ENCODE measurements around the gene EYS. TPM values are rescaled to one million over a fixed set of nuclear protein-coding genes. Genes with fewer than 3 reads are reported as not detected.

The EYS gene
- total RNA-seq, 1 experiment from 2014 or later: not detected

DNA sequence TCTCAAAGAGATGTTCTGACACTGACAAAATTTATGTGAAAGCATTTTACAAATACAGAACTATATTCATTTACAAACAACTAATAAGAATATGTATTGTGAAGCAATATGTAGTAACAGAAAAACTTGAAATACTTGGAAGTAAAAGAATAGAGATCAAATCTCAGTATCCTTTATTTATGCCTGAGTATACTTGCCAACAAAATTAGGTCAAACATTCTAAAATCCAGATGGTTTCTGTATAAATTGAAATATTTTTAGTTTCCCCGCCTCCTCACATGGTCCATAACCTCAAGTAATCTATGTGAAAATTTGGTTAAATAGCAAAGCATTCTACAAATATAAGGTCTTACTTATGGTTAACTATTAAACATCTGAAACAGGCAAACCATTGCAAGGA lies 545.4 kb downstream of the EYS start (continued):
- TF ChIP-seq CBX3 (IDR thresholded peaks at IDR 0.05; ENCODE audit: low read depth) (no peak), RAD21 (IDR thresholded peaks at IDR 0.05; ENCODE audit: low read depth) (no peak)

DNA sequence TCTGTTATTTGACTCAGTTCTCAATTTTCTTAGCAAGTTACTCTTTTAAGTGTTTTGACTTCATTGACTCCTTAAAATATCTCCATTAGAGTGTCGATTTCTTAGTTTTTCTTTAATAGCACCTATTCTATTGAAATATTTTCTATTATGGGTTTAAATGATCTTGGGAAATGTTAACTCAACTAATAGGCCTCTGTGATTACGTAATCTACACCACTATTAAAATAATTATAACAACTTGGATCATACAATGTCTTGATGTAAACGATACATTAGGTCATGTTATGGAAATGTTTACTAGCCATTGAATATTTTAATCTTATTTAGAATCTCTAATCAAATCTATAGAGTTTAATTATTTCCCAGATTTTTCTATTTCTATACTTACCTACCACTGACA lies 550.0 kb downstream of the EYS start:
- H3K9me3 ChIP-seq (ENCODE audit: control insufficient read depth in 1 of 2, insufficient read depth in 1 of 2, low read depth in 1 of 2, low read length in 2 of 2): peaks cover 3 to 27% of the 10 kb centered on the region in 2 experiments; a peak in 3 of 4 replicates
- RAD21 ChIA-PET (ENCODE audit: low non-redundant PET in 1 of 2, low total read pairs in 2 of 2, uncharacterized antibody in 2 of 2, unreplicated experiment in 2 of 2): no interaction called here
- POLR2A ChIA-PET: no interaction called here
- no peak for DNase-seq (ENCODE audit: low read depth, low spot score)
- H3K27me3 ChIP-seq (ENCODE audit: insufficient read depth, low read length): no peaks in the 10 kb centered on the region
- no peak overlapping the region for H3K9ac ChIP-seq (ENCODE audit: low read length)
- no peaks in the 10 kb centered on the region for H3K9me2 ChIP-seq (ENCODE audit: insufficient read depth)
- no peak for TF ChIP-seq EZH2 (IDR thresholded peaks at IDR 0.05)
- TF ChIP-seq FOSL1 (IDR thresholded peaks at IDR 0.05; ENCODE audit: low read depth): no peak
- TF ChIP-seq JUND (IDR thresholded peaks at IDR 0.05): no peak
- no peak for TF ChIP-seq ELF1 (IDR thresholded peaks at IDR 0.05; ENCODE audit: borderline replicate concordance, low read depth)
- H3K4me2 ChIP-seq (ENCODE audit: low read length): no peak overlapping the region
- BruUV-seq (replicated peaks): no TSS peak
- no peaks in the 10 kb centered on the region for H4K20me1 ChIP-seq (ENCODE audit: insufficient read depth)
- no peak overlapping the region for H2AFZ ChIP-seq (ENCODE audit: low read depth, low read length, poor library complexity, severe bottlenecking)
- H3K36me3 ChIP-seq (ENCODE audit: control insufficient read depth in 1 of 2, insufficient read depth in 2 of 2, low read length in 2 of 2): no peaks in the 10 kb centered on the region; a peak in 1 of 4 replicates
- H3K4me1 ChIP-seq (ENCODE audit: control insufficient read depth in 1 of 2, insufficient read depth in 2 of 2, low read length in 2 of 2): no peaks in the 10 kb centered on the region
- no peak for ATAC-seq
- no peak overlapping the region for H3K27ac ChIP-seq (ENCODE audit: low read depth, low read length)
- CTCF ChIA-PET: no interaction called here
- no peaks in the 10 kb centered on the region for H3K79me2 ChIP-seq (ENCODE audit: insufficient read depth, low read length)
- intact Hi-C loops (cut with micrococcal nuclease): no loop called here
- H3K4me3 ChIP-seq (replicated peaks in 1 of 2; ENCODE audit: low read depth in 1 of 2, low read length in 2 of 2): no peak overlapping the region

DNA sequence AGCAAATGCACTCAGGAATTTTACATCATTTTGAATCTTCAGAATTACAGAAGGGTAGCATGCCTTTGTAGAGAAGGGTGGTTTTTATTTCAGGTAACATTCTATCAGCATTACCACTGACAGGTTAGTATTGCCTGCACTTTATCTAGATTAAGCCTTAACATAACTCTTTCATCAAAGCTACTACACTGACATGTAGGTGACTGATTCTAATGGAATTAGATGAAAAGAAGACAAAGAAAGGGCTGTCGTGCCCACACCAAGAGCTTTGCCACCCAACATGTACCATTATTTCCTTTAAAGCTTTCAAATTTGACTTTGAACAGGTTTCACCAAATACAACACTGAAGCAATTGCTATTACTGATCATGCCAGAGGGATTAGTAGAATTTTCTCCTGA lies 551.9 kb downstream of the EYS start:
- DNase-seq (ENCODE audit: low read depth, low spot score) (no peak), ATAC-seq (no peak)
- no peaks in the 10 kb centered on the region for H3K27me3 ChIP-seq (ENCODE audit: insufficient read depth, low read length)
- no peaks in the 10 kb centered on the region for H3K9me2 ChIP-seq (ENCODE audit: insufficient read depth)
- H4K20me1 ChIP-seq (ENCODE audit: insufficient read depth): no peaks in the 10 kb centered on the region
- no peak overlapping the region for H3K9ac ChIP-seq (ENCODE audit: low read length)
- RAD21 ChIA-PET (ENCODE audit: low non-redundant PET in 1 of 2, low total read pairs in 2 of 2, uncharacterized antibody in 2 of 2, unreplicated experiment in 2 of 2): no interaction called here
- no peaks in the 10 kb centered on the region for H3K4me1 ChIP-seq (ENCODE audit: control insufficient read depth in 1 of 2, insufficient read depth in 2 of 2, low read length in 2 of 2)
- intact Hi-C loops (cut with micrococcal nuclease): no loop called here
- POLR2A ChIA-PET: no interaction called here
- BruUV-seq (replicated peaks): no TSS peak
- CTCF ChIA-PET: no interaction called here
- H3K79me2 ChIP-seq (ENCODE audit: insufficient read depth, low read length): no peaks in the 10 kb centered on the region
- H3K4me3 ChIP-seq (replicated peaks in 1 of 2; ENCODE audit: low read depth in 1 of 2, low read length in 2 of 2): no peak overlapping the region
- H3K27ac ChIP-seq (ENCODE audit: low read depth, low read length): no peak overlapping the region
- H2AFZ ChIP-seq (ENCODE audit: low read depth, low read length, poor library complexity, severe bottlenecking): no peak overlapping the region
- H3K36me3 ChIP-seq (ENCODE audit: control insufficient read depth in 1 of 2, insufficient read depth in 2 of 2, low read length in 2 of 2): no peaks in the 10 kb centered on the region
- H3K4me2 ChIP-seq (ENCODE audit: low read length): no peak overlapping the region
- H3K9me3 ChIP-seq (ENCODE audit: control insufficient read depth in 1 of 2, insufficient read depth in 1 of 2, low read depth in 1 of 2, low read length in 2 of 2): peaks cover 3 to 24% of the 10 kb centered on the region in 2 experiments; a peak in 3 of 4 replicates
- TF ChIP-seq ELF1 (IDR thresholded peaks at IDR 0.05; ENCODE audit: borderline replicate concordance, low read depth) (no peak), POLR2A (IDR thresholded peaks at IDR 0.05; ENCODE audit: borderline replicate concordance, extremely low read depth, insufficient read depth, insufficient read length) (no peak), SRF (IDR thresholded peaks at IDR 0.05; ENCODE audit: low read depth) (no peak), EZH2phosphoT487 (IDR thresholded peaks at IDR 0.05; ENCODE audit: borderline replicate concordance) (no peak), SP1 (IDR thresholded peaks at IDR 0.05; ENCODE audit: low read depth) (no peak), YY1 (IDR thresholded peaks at IDR 0.05; ENCODE audit: extremely low read depth, insufficient replicate concordance, low read depth, low read length) (no peak), ZFX (IDR thresholded peaks at IDR 0.05) (no peak)
- TF ChIP-seq, protein P1, sequence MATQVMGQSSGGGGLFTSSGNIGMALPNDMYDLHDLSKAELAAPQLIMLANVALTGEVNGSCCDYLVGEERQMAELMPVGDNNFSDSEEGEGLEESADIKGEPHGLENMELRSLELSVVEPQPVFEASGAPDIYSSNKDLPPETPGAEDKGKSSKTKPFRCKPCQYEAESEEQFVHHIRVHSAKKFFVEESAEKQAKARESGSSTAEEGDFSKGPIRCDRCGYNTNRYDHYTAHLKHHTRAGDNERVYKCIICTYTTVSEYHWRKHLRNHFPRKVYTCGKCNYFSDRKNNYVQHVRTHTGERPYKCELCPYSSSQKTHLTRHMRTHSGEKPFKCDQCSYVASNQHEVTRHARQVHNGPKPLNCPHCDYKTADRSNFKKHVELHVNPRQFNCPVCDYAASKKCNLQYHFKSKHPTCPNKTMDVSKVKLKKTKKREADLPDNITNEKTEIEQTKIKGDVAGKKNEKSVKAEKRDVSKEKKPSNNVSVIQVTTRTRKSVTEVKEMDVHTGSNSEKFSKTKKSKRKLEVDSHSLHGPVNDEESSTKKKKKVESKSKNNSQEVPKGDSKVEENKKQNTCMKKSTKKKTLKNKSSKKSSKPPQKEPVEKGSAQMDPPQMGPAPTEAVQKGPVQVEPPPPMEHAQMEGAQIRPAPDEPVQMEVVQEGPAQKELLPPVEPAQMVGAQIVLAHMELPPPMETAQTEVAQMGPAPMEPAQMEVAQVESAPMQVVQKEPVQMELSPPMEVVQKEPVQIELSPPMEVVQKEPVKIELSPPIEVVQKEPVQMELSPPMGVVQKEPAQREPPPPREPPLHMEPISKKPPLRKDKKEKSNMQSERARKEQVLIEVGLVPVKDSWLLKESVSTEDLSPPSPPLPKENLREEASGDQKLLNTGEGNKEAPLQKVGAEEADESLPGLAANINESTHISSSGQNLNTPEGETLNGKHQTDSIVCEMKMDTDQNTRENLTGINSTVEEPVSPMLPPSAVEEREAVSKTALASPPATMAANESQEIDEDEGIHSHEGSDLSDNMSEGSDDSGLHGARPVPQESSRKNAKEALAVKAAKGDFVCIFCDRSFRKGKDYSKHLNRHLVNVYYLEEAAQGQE (IDR thresholded peaks at IDR 0.05; ENCODE audit: low read depth): no peak
- TF ChIP-seq, protein P2, sequence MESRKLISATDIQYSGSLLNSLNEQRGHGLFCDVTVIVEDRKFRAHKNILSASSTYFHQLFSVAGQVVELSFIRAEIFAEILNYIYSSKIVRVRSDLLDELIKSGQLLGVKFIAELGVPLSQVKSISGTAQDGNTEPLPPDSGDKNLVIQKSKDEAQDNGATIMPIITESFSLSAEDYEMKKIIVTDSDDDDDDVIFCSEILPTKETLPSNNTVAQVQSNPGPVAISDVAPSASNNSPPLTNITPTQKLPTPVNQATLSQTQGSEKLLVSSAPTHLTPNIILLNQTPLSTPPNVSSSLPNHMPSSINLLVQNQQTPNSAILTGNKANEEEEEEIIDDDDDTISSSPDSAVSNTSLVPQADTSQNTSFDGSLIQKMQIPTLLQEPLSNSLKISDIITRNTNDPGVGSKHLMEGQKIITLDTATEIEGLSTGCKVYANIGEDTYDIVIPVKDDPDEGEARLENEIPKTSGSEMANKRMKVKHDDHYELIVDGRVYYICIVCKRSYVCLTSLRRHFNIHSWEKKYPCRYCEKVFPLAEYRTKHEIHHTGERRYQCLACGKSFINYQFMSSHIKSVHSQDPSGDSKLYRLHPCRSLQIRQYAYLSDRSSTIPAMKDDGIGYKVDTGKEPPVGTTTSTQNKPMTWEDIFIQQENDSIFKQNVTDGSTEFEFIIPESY (IDR thresholded peaks at IDR 0.05; ENCODE audit: extremely low read depth, insufficient replicate concordance, low read length): no peak
